GM12878 (cell line): ENCODE data around the gene SYS1.

Experiments
- GATAD2B ChIP-seq: fragments of 450-650 bp; conservative IDR thresholded peaks from 2 replicates; pipeline ENCODE4 v1.6.1; 2017; ENCODE audit warnings: low read depth, mild to moderate bottlenecking, moderate library complexity
- JUND ChIP-seq: IDR thresholded peaks from 2 replicates; pipeline ENCODE4 v1.6.1; 2012; ENCODE audit warnings: low read depth, mild to moderate bottlenecking, low read length, improper control_type of control experiment, moderate library complexity

GRCh38 chr20:45355209-45356084 is 7.5 kb upstream of the SYS1 start:
- no peak for TF ChIP-seq GATAD2B
- no peak for TF ChIP-seq JUND
